Middle frontal gyrus (tissue), 1 donor: ENCODE measurements around the gene RIOX2.

Experiments
- DNase-seq: peaks from one replicate; pipeline ENCODE4 v3.0.0-alpha.2; 2015; ENCODE audit warnings: low spot score; ENCODE audit errors: extremely low spot score

Gene RIOX2

GRCh38 chr3:97990624-97991292 lies 18.5 kb upstream of the RIOX2 start:
- no peak for DNase-seq

GRCh38 chr3:97988784-97989568 lies 16.7 kb upstream of the RIOX2 start:
- DNase-seq: no peak

- no peak for DNase-seq
Measured at GRCh38 chr3:97987306-97987705, 15.1 kb upstream of the RIOX2 start.

- no peak for DNase-seq
Measured at GRCh38 chr3:97983933-97984491, 11.8 kb upstream of the RIOX2 start.

GRCh38 chr3:97981886-97982285 lies 9.7 kb upstream of the RIOX2 start:
- DNase-seq: no peak

- DNase-seq: no peak
Measured at GRCh38 chr3:97979610-97980009, 7.4 kb upstream of the RIOX2 start.

- DNase-seq: no peak
Measured at GRCh38 chr3:97975466-97975865, 3.2 kb upstream of the RIOX2 start.

- DNase-seq: no peak
Measured at GRCh38 chr3:97974996-97975395, 2.8 kb upstream of the RIOX2 start.

GRCh38 chr3:97972976-97973375 lies 745 bp upstream of the RIOX2 start:
- no peak for DNase-seq

GRCh38 chr3:97970956-97971620 lies 1.1 kb downstream of the RIOX2 start:
- no peak for DNase-seq

GRCh38 chr3:97970156-97970555 lies 2.1 kb downstream of the RIOX2 start:
- DNase-seq: no peak

- DNase-seq: no peak
Measured at GRCh38 chr3:97969541-97969940, 2.7 kb downstream of the RIOX2 start.

- no peak for DNase-seq
Measured at GRCh38 chr3:97968376-97968775, 3.9 kb downstream of the RIOX2 start.

GRCh38 chr3:97967966-97968365 lies 4.3 kb downstream of the RIOX2 start:
- no peak for DNase-seq

- no peak for DNase-seq
Measured at GRCh38 chr3:97960993-97961766, 11.1 kb downstream of the RIOX2 start.

GRCh38 chr3:97960551-97960950 lies 11.7 kb downstream of the RIOX2 start:
- no peak for DNase-seq

- DNase-seq: no peak
Measured at GRCh38 chr3:97959872-97960271, 12.4 kb downstream of the RIOX2 start.

- no peak for DNase-seq
Measured at GRCh38 chr3:97958796-97959195, 13.4 kb downstream of the RIOX2 start.

- no peak for DNase-seq
Measured at GRCh38 chr3:97958396-97958795, 13.8 kb downstream of the RIOX2 start.

GRCh38 chr3:97957617-97958311 lies 14.5 kb downstream of the RIOX2 start:
- DNase-seq: no peak

GRCh38 chr3:97956051-97956450 lies 16.2 kb downstream of the RIOX2 start:
- DNase-seq: no peak
